Neural progenitor cell (in vitro differentiated cells): ENCODE data around the gene GMPPB.

Experiments
- CTCF ChIP-seq: fragments of 200-600 bp; sonication (generic); IDR thresholded peaks from 2 replicates; pipeline ENCODE4 v1.5.1; 2017; ENCODE audit warnings: antibody characterized with exemption, mild to moderate bottlenecking
- EZH2 ChIP-seq: fragments of 200-600 bp; sonication (generic); IDR thresholded peaks from 2 replicates; pipeline ENCODE4 v1.6.1; 2017; ENCODE audit warnings: antibody characterized with exemption, mild to moderate bottlenecking, moderate library complexity
- EZH2phosphoT487 ChIP-seq: fragments of 200-600 bp; sonication (generic); IDR thresholded peaks from 2 replicates; pipeline ENCODE4 v1.6.1; 2017; ENCODE audit warnings: antibody characterized with exemption

- no peak for TF ChIP-seq EZH2
- TF ChIP-seq CTCF, result peak; percentile 73
- TF ChIP-seq EZH2phosphoT487, result no peak
These were observed 20.3 kb downstream of the GMPPB start for GRCh38 chr3:49703443-49703927.
